ENCODE results near the gene CTNNBIP1.

DNA sequence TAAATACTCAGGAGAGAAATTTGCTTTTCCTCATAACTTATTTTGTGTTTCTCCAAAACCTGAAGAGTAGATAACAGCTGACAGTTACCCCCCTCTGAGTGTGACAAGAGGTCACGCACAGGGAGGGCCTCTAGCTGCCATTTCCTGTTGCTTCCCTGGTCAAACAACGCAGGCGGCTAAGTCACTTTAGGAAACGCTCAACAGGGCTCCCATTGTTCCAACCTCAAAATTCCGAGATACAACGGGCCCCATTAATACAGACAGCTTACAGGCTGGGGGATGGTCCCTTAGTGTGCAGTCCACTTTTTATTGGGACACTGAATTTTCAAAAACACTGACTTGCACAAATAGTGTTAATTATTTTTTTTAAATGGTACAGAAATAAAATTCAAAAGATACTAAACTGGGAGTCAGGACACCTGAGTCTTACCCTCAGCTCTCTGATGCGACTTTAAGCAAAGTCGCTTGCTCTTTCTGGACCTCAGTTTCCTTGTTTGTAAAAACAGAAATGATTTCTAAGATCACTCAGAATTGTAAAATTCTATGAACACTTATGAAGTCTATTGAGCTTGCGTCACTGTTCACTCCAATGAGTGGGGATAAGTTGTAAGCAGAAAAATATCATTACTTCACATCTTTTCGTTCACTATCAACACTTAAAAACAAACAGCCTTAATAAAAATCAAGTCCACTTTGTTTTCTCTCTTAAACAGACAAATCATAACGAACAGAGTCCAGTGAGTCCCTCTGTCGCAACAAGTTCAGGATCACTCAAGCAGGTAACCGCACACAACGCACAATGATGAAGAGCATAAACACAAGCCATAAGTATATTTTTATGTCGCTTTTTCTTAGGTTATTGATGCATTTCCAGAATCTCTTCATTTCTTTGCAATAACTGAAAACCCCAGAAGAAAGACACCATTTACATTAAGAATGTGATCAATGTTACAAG lies 19.6 kb upstream of the CTNNBIP1 start:
- TF ChIP-seq, protein P1, sequence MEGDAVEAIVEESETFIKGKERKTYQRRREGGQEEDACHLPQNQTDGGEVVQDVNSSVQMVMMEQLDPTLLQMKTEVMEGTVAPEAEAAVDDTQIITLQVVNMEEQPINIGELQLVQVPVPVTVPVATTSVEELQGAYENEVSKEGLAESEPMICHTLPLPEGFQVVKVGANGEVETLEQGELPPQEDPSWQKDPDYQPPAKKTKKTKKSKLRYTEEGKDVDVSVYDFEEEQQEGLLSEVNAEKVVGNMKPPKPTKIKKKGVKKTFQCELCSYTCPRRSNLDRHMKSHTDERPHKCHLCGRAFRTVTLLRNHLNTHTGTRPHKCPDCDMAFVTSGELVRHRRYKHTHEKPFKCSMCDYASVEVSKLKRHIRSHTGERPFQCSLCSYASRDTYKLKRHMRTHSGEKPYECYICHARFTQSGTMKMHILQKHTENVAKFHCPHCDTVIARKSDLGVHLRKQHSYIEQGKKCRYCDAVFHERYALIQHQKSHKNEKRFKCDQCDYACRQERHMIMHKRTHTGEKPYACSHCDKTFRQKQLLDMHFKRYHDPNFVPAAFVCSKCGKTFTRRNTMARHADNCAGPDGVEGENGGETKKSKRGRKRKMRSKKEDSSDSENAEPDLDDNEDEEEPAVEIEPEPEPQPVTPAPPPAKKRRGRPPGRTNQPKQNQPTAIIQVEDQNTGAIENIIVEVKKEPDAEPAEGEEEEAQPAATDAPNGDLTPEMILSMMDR (IDR thresholded peaks at IDR 0.05; ENCODE audit: borderline replicate concordance, extremely low read depth, low read length, poor library complexity, severe bottlenecking): no peak
- no peak for TF ChIP-seq EZH2 (IDR thresholded peaks at IDR 0.05; ENCODE audit: borderline replicate concordance, low read depth, low read length, severe bottlenecking)
